SK-N-SH (cell line): ENCODE data around the gene SLC3A2. TPM values are rescaled to one million over a fixed set of nuclear protein-coding genes. Genes with fewer than 3 reads are reported as not detected.
A peak's percentile ranks its signal among the peaks of the same experiment; 100 is the strongest.

ENCODE experiments used
- CTCF ChIA-PET: fragments of 300-600, 350-600 bp; formaldehyde crosslinking; extraction: SDS; loops from one replicate; lab custom pipeline; 2021; lab: Yijun Ruan, JAX
- POLR2A ChIA-PET: fragments of 350-600 bp; sonication (Branson Sonifier 250); formaldehyde crosslinking; extraction: SDS; loops from one replicate; lab custom pipeline; 2020; ENCODE audit warnings: antibody characterized with exemption, inconsistent platforms; lab: Yijun Ruan, JAX
- DNase-seq: peaks from one replicate; pipeline ENCODE4 v3.0.0; 2012
- H2AFZ ChIP-seq: fragments of 200-600 bp; sonication (generic); 2 replicates; pipeline ENCODE4 v1.8.1; 2016; ENCODE audit warnings: antibody characterized with exemption, mild to moderate bottlenecking, low read depth
- H3F3A ChIP-seq: fragments of 200-600 bp; sonication (generic); replicated peaks from 2 replicates; pipeline ENCODE3; 2016; ENCODE audit warnings: antibody characterized with exemption, mild to moderate bottlenecking; ENCODE audit not compliant: insufficient read depth
- H3K27ac ChIP-seq, 2 experiments: fragments of 200-500 bp in 1 of 2; fragments of 200-600 bp in 1 of 2; sonication (Bioruptor generic) in 1 of 2; sonication (generic), shearing (Covaris generic) in 1 of 2; 2 replicates each; pipeline versions ENCODE4 v1.5.1 to v1.6.1; 2014 to 2016; ENCODE audit warnings: low read depth in 2 of 2, inconsistent platforms in 1 of 2, low read length in 1 of 2, mild to moderate bottlenecking in 1 of 2, mixed read lengths in 1 of 2
- H3K27me3 ChIP-seq: fragments of 200-600 bp; sonication (generic), shearing (Covaris generic); 2 replicates; pipeline ENCODE4 v1.6.1; 2016; ENCODE audit warnings: mixed run types; ENCODE audit not compliant: insufficient read depth
- H3K36me3 ChIP-seq, 2 experiments: fragments of 200-500 bp in 1 of 2; fragments of 200-600 bp in 1 of 2; sonication (Bioruptor generic) in 1 of 2; sonication (generic) in 1 of 2; replicated peaks in 1 of 2; 2 replicates each; pipeline versions ENCODE3 to v1.5.1; 2014 to 2016; ENCODE audit warnings: low read length in 1 of 2, mild to moderate bottlenecking in 1 of 2; ENCODE audit not compliant: insufficient read depth in 2 of 2, control insufficient read depth in 1 of 2
- H3K4me1 ChIP-seq, 2 experiments: fragments of 200-500 bp in 1 of 2; fragments of 200-600 bp in 1 of 2; sonication (Bioruptor generic) in 1 of 2; sonication (generic), shearing (Covaris generic) in 1 of 2; 2 replicates each; pipeline versions ENCODE4 v1.5.1 to v1.6.1; 2014 to 2016; ENCODE audit warnings: low read depth in 1 of 2, low read length in 1 of 2, mixed run types in 1 of 2; ENCODE audit not compliant: insufficient read depth in 2 of 2, control insufficient read depth in 1 of 2
- H3K4me2 ChIP-seq: fragments of 200-600 bp; sonication (generic), shearing (Covaris generic); 2 replicates; pipeline ENCODE4 v1.6.1; 2017; ENCODE audit warnings: mixed run types
- H3K4me3 ChIP-seq, 2 experiments: fragments of 200-500 bp in 1 of 2; fragments of 200-600 bp in 1 of 2; sonication (Bioruptor generic) in 1 of 2; sonication (generic), shearing (Covaris generic) in 1 of 2; 2 replicates each; pipeline versions ENCODE4 v1.5.1 to v1.8.1; 2014 to 2016; ENCODE audit warnings: low read depth in 2 of 2, inconsistent platforms in 1 of 2, low read length in 1 of 2, mild to moderate bottlenecking in 1 of 2, mixed read lengths in 1 of 2, moderate library complexity in 1 of 2
- H3K79me2 ChIP-seq: fragments of 200-600 bp; sonication (generic); 2 replicates; pipeline ENCODE4 v1.8.1; 2017; ENCODE audit warnings: mild to moderate bottlenecking; ENCODE audit not compliant: insufficient read depth
- H3K9ac ChIP-seq: fragments of 200-600 bp; sonication (generic); 2 replicates; pipeline ENCODE4 v1.6.1; 2017; ENCODE audit warnings: mixed run types
- H3K9me2 ChIP-seq: fragments of 200-600 bp; sonication (generic); 2 replicates; pipeline ENCODE4 v1.6.1; 2017; ENCODE audit warnings: mixed run types
- H3K9me3 ChIP-seq: fragments of 200-600 bp; sonication (generic); 2 replicates; pipeline ENCODE4 v1.6.1; 2017; ENCODE audit warnings: mixed run types, mild to moderate bottlenecking, moderate library complexity
- H4K20me1 ChIP-seq: fragments of 200-600 bp; sonication (generic); 2 replicates; pipeline ENCODE4 v1.6.1; 2017; ENCODE audit warnings: mild to moderate bottlenecking, mixed run types; ENCODE audit not compliant: insufficient read depth
- EP300 ChIP-seq, 2 experiments: IDR thresholded peaks; 2 replicates each; pipeline versions ENCODE4 v1.4.0 to v1.6.1; 2012; ENCODE audit warnings: borderline replicate concordance in 1 of 2, low read depth in 1 of 2, low read length in 1 of 2
- EZH2phosphoT487 ChIP-seq: fragments of 200-600 bp; sonication (generic); IDR thresholded peaks from 2 replicates; pipeline ENCODE4 v1.6.1; 2017; ENCODE audit warnings: low read depth, mixed run types, mild to moderate bottlenecking, antibody characterized with exemption, moderate library complexity, borderline replicate concordance
- FOXJ3 ChIP-seq: sonication (generic); formaldehyde crosslinking; IDR thresholded peaks from 2 replicates; pipeline ENCODE4 v1.5.1; 2020; ENCODE audit warnings: mild to moderate bottlenecking, missing genetic modification reagents
- GATA2 ChIP-seq: sonication (generic); formaldehyde crosslinking; IDR thresholded peaks from 2 replicates; pipeline ENCODE4 v1.5.0; 2020; ENCODE audit warnings: mild to moderate bottlenecking, missing genetic modification reagents
- MEF2A ChIP-seq: IDR thresholded peaks from 2 replicates; pipeline ENCODE4 v1.4.0; 2012; ENCODE audit warnings: low read depth, borderline replicate concordance
- MXI1 ChIP-seq: IDR thresholded peaks from 2 replicates; pipeline ENCODE4 v1.6.1; 2012; ENCODE audit warnings: mild to moderate bottlenecking, low read depth, low read length, improper control_type of control experiment
- NFIC ChIP-seq: IDR thresholded peaks from 2 replicates; pipeline ENCODE4 v1.4.0; 2012; ENCODE audit warnings: borderline replicate concordance
- POLR2AphosphoS5 ChIP-seq: IDR thresholded peaks from 2 replicates; pipeline ENCODE4 v1.6.1; 2012; ENCODE audit warnings: low read depth, low read length
- RAD21 ChIP-seq: IDR thresholded peaks from 2 replicates; pipeline ENCODE4 v1.6.1; 2012; ENCODE audit warnings: mild to moderate bottlenecking, low read length
- REST ChIP-seq: IDR thresholded peaks from 2 replicates; pipeline ENCODE4 v1.6.1; 2012; ENCODE audit warnings: mild to moderate bottlenecking, low read depth, low read length, moderate library complexity
- RFX5 ChIP-seq: IDR thresholded peaks from 2 replicates; pipeline ENCODE4 v1.6.1; 2012; ENCODE audit warnings: mild to moderate bottlenecking, improper control_type of control experiment, low read length
- RXRA ChIP-seq: IDR thresholded peaks from 2 replicates; pipeline ENCODE4 v1.4.0; 2012; ENCODE audit warnings: low read depth, mild to moderate bottlenecking, borderline replicate concordance
- TCF12 ChIP-seq: IDR thresholded peaks from 2 replicates; pipeline ENCODE4 v1.4.0; 2012
- WGBS: methylation state at CpG from one replicate; pipeline ENCODE4 v1.1.6; 2017; ENCODE audit warnings: low lambda C conversion rate; 5-methylcytosine and 5-hydroxymethylcytosine counted together
- polyA plus RNA-seq, 3 experiments: library from polyadenylated mRNA; depleted of rRNA; stranded (reverse); fragments of >200 nt; gene quantifications; 2 replicates each; pipeline ENCODE4 v1.2.3, GENCODE V29; 2012
- TF ChIP-seq, protein P1 (sequence below): IDR thresholded peaks from 2 replicates; pipeline ENCODE4 v1.4.0; 2012; ENCODE audit warnings: low read depth
- TF ChIP-seq, protein P2 (sequence below): fragments of 200-600 bp; sonication (generic); IDR thresholded peaks from 2 replicates; pipeline ENCODE4 v1.6.1; 2017; ENCODE audit warnings: antibody characterized with exemption, mild to moderate bottlenecking, moderate library complexity

The SLC3A2 gene
- polyA plus RNA-seq, 1 of the 3 experiments (the other 2 are of a cell fraction) = 308 TPM

DNA sequence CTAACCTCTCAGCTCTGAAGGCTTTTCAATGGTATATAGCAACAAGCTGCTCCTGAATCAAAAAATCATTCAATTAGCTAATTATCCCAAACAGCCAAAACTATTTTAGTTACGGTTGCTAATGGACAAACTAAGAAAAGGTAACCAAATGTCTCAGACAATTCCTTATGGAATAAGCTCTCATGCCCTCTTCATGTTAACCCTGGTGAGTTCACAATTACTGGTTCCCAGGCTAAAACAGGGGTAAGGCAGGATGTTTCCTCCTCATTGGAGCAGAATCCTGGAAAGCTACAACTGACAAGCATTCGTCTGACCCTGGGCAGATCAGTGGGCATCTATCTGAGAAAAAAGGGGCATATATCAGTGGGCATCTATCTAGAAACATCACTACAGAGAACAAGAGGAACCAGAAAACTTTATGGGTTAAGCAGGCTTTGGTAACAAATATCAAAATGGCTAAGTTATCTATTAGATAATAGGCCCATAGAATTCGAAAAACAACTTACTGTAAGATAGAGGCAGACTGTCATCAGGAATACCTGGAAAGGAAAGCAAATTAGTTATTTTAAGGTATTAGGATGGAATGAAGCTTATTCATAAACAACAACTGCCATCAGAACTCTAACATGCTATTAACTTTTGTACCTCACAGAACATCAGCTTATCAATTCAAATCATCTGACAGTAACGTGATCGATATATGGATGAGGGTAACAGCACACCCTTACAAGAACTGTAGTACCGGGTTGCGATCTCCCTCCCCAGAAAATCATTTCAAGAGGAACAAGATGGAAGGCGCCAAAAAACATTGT is 26.5 kb upstream of the SLC3A2 start:
- DNase-seq = no peak
- WGBS = 4% methylated on average over 8 of the region's 8 CpGs
- Histone ChIP-seq H3K36me3 (peaks cover 34 to 38% of the 10 kb centered on the region in 2 experiments), H3K27me3 (no peaks in the 10 kb centered on the region), H3K9me2 (no peaks in the 10 kb centered on the region), H3K4me3 (peak overlapping the region; percentile 90 to 94), H3K27ac (peak overlapping the region; percentile 58 to 93; a peak in 2 of 4 replicates), H3K4me1 (peaks cover 14 to 16% of the 10 kb centered on the region in 2 experiments; a peak in 3 of 4 replicates), H4K20me1 (peaks cover 39% of the 10 kb centered on the region), H3K9me3 (no peaks in the 10 kb centered on the region), H3K9ac (peak overlapping the region; percentile 92), H2AFZ (no peak overlapping the region), H3K4me2 (peak overlapping the region; percentile 84), H3F3A (peaks cover 53% of the 10 kb centered on the region), H3K79me2 (peaks cover 53% of the 10 kb centered on the region)
- ChIA-PET CTCF (interaction anchor here (0.7 to 5.2 kb wide), 7 partner anchors 9 to 68 kb away, joined by 3 to 46 read pairs (median 4); partner anchors contain the start of genes SLC3A2, TMEM179B and WDR74), POLR2A (interaction anchor here (0.6 to 9.4 kb wide), 11 partner anchors 10 to 127 kb away, joined by 3 to 146 read pairs (median 15); partner anchors contain the start of genes HNRNPUL2, NXF1, SLC3A2 and STX5)
- TF ChIP-seq RXRA (no peak), RAD21 (no peak), NFIC (no peak), GATA2 (CRISPR knock-in tag) (no peak), TCF12 (no peak), MEF2A (no peak), MXI1 (no peak), POLR2AphosphoS5 (no peak; the same call in 1 of the 2 replicates), REST (no peak), FOXJ3 (CRISPR knock-in tag) (no peak), EP300 (IDR thresholded peaks at IDR 0.05; ENCODE audit: borderline replicate concordance in 1 of 2, low read depth in 1 of 2, low read length in 1 of 2) (no peak), EZH2phosphoT487 (no peak), RFX5 (no peak)
- TF ChIP-seq, protein P1, sequence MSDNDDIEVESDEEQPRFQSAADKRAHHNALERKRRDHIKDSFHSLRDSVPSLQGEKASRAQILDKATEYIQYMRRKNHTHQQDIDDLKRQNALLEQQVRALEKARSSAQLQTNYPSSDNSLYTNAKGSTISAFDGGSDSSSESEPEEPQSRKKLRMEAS = no peak
- TF ChIP-seq, protein P2, sequence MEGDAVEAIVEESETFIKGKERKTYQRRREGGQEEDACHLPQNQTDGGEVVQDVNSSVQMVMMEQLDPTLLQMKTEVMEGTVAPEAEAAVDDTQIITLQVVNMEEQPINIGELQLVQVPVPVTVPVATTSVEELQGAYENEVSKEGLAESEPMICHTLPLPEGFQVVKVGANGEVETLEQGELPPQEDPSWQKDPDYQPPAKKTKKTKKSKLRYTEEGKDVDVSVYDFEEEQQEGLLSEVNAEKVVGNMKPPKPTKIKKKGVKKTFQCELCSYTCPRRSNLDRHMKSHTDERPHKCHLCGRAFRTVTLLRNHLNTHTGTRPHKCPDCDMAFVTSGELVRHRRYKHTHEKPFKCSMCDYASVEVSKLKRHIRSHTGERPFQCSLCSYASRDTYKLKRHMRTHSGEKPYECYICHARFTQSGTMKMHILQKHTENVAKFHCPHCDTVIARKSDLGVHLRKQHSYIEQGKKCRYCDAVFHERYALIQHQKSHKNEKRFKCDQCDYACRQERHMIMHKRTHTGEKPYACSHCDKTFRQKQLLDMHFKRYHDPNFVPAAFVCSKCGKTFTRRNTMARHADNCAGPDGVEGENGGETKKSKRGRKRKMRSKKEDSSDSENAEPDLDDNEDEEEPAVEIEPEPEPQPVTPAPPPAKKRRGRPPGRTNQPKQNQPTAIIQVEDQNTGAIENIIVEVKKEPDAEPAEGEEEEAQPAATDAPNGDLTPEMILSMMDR = no peak
- TF ChIP-seq, all 33 proteins: peak for 0
